Measurements from ENCODE around the gene ATOSA.

The ATOSA gene

GRCh38 chr15:52709187-52709981 lies 30.2 kb upstream of the ATOSA start:
- FAIRE-seq: no peak
- no peak for DNase-seq (ENCODE audit: insufficient read length, low spot score)
- TF ChIP-seq POLR2A (IDR thresholded peaks at IDR 0.05; ENCODE audit: low read depth, low read length): no peak

GRCh38 chr15:52706091-52706490 lies 26.9 kb upstream of the ATOSA start:
- TF ChIP-seq POLR2A (IDR thresholded peaks at IDR 0.05; ENCODE audit: low read depth, low read length): no peak
- FAIRE-seq (no peak), DNase-seq (ENCODE audit: insufficient read length, low spot score) (no peak)

GRCh38 chr15:52702390-52702789 lies 23.2 kb upstream of the ATOSA start:
- DNase-seq (ENCODE audit: insufficient read length, low spot score) (no peak), FAIRE-seq (no peak)
- TF ChIP-seq POLR2A (IDR thresholded peaks at IDR 0.05; ENCODE audit: low read depth, low read length): no peak

GRCh38 chr15:52699457-52699856 lies 20.3 kb upstream of the ATOSA start:
- DNase-seq (ENCODE audit: insufficient read length, low spot score) (no peak), FAIRE-seq (no peak)
- no peak for TF ChIP-seq POLR2A (IDR thresholded peaks at IDR 0.05; ENCODE audit: low read depth, low read length)

GRCh38 chr15:52698514-52698913 lies 19.3 kb upstream of the ATOSA start:
- FAIRE-seq (no peak), DNase-seq (ENCODE audit: insufficient read length, low spot score) (no peak)
- no peak for TF ChIP-seq POLR2A (IDR thresholded peaks at IDR 0.05; ENCODE audit: low read depth, low read length)

- TF ChIP-seq POLR2A (IDR thresholded peaks at IDR 0.05; ENCODE audit: low read depth, low read length): no peak
- DNase-seq (ENCODE audit: insufficient read length, low spot score) (no peak), FAIRE-seq (no peak)
These were observed 17.9 kb upstream of the ATOSA start for GRCh38 chr15:52697051-52697450.

GRCh38 chr15:52695154-52695553 lies 16.0 kb upstream of the ATOSA start:
- FAIRE-seq: no peak
- no peak for TF ChIP-seq POLR2A (IDR thresholded peaks at IDR 0.05; ENCODE audit: low read depth, low read length)

GRCh38 chr15:52689562-52689961 lies 10.4 kb upstream of the ATOSA start:
- no peak for TF ChIP-seq POLR2A (IDR thresholded peaks at IDR 0.05; ENCODE audit: low read depth, low read length)
- no peak for DNase-seq (ENCODE audit: insufficient read length, low spot score)
- no peak for FAIRE-seq

More at GRCh38 chr15:52695154-52695553, 16.0 kb upstream of the ATOSA start:
- no peak for DNase-seq (ENCODE audit: insufficient read length, low spot score)

GRCh38 chr15:52683580-52683979 lies 4.4 kb upstream of the ATOSA start:
- FAIRE-seq: no peak
- TF ChIP-seq POLR2A (IDR thresholded peaks at IDR 0.05; ENCODE audit: low read depth, low read length): no peak
- no peak for DNase-seq (ENCODE audit: insufficient read length, low spot score)

- DNase-seq (ENCODE audit: insufficient read length, low spot score): no peak
- TF ChIP-seq POLR2A (IDR thresholded peaks at IDR 0.05; ENCODE audit: low read depth, low read length): no peak
- FAIRE-seq: no peak
These were observed 3.6 kb upstream of the ATOSA start for GRCh38 chr15:52682781-52683180.

- no peak for DNase-seq (ENCODE audit: insufficient read length, low spot score)
- TF ChIP-seq POLR2A (IDR thresholded peaks at IDR 0.05; ENCODE audit: low read depth, low read length): no peak
- no peak for FAIRE-seq
These were observed 3.0 kb upstream of the ATOSA start for GRCh38 chr15:52682200-52682599.

- no peak for TF ChIP-seq POLR2A (IDR thresholded peaks at IDR 0.05; ENCODE audit: low read depth, low read length)
- DNase-seq (ENCODE audit: insufficient read length, low spot score) (no peak), FAIRE-seq (no peak)
These were observed 2.3 kb upstream of the ATOSA start for GRCh38 chr15:52681441-52681840.

GRCh38 chr15:52680761-52681160 lies 1.6 kb upstream of the ATOSA start:
- no peak for FAIRE-seq
- no peak for TF ChIP-seq POLR2A (IDR thresholded peaks at IDR 0.05; ENCODE audit: low read depth, low read length)
- DNase-seq (ENCODE audit: insufficient read length, low spot score): no peak

- FAIRE-seq (no peak), DNase-seq (ENCODE audit: insufficient read length, low spot score) (no peak)
- TF ChIP-seq POLR2A (IDR thresholded peaks at IDR 0.05; ENCODE audit: low read depth, low read length): no peak
These were observed 828 bp upstream of the ATOSA start for GRCh38 chr15:52680041-52680391.

GRCh38 chr15:52678468-52679231 lies 538 bp downstream of the ATOSA start:
- DNase-seq (ENCODE audit: insufficient read length, low spot score) (peak; percentile 9), FAIRE-seq (no peak)
- TF ChIP-seq POLR2A (IDR thresholded peaks at IDR 0.05; ENCODE audit: low read depth, low read length): no peak
